SK-N-SH treated with all-trans-retinoic acid at 6 μM for 48 hours (cell line): ENCODE results near the gene MATCAP1.
A peak's percentile ranks its signal among the peaks of the same experiment; 100 is the strongest.

Experiments used
- ATAC-seq: fragments of 200-7000 bp; cut with Tn5 transposase; 3 replicates; pipeline ENCODE4 v1.9.1; 2020; ENCODE audit warnings: mild to moderate bottlenecking, moderate library complexity
- ARNTL ChIP-seq: fragments of 450-650 bp; formaldehyde crosslinking; IDR thresholded peaks from 2 replicates; pipeline ENCODE4 v1.5.0; 2020; ENCODE audit warnings: low read depth, mild to moderate bottlenecking, moderate library complexity, borderline replicate concordance
- BACH2 ChIP-seq: fragments of 250-450 bp; sonication (Bioruptor Pico); IDR thresholded peaks from 2 replicates; pipeline ENCODE4 v1.9.0; 2021; ENCODE audit warnings: mild to moderate bottlenecking, borderline replicate concordance
- CSDC2 ChIP-seq: fragments of 250-450 bp; sonication (Bioruptor Pico); IDR thresholded peaks from 2 replicates; pipeline ENCODE4 v1.5.0; 2020; ENCODE audit warnings: mild to moderate bottlenecking, moderate library complexity
- CSRNP3 ChIP-seq: fragments of 250-450 bp; sonication (Bioruptor Pico); IDR thresholded peaks from 2 replicates; pipeline ENCODE4 v1.5.1; 2021; ENCODE audit warnings: mild to moderate bottlenecking, moderate library complexity
- ESRRG ChIP-seq: fragments of 250-450 bp; sonication (Bioruptor Pico); IDR thresholded peaks from 2 replicates; pipeline ENCODE4 v1.6.1; 2021; ENCODE audit warnings: mild to moderate bottlenecking
- ISL1 ChIP-seq: fragments of 250-450 bp; sonication (Bioruptor Pico); IDR thresholded peaks from 2 replicates; pipeline ENCODE4 v2.1.2; 2022; ENCODE audit warnings: mild to moderate bottlenecking, moderate library complexity
- OSR1 ChIP-seq: fragments of 250-450 bp; sonication (Bioruptor Pico); IDR thresholded peaks from 2 replicates; pipeline ENCODE4 v1.8.0; 2022; ENCODE audit warnings: moderate library complexity, mild to moderate bottlenecking, inconsistent platforms
- PPARA ChIP-seq: fragments of 250-450 bp; sonication (Bioruptor Pico); IDR thresholded peaks from 2 replicates; pipeline ENCODE4 v1.5.0; 2020; ENCODE audit warnings: mild to moderate bottlenecking, borderline replicate concordance
- RARB ChIP-seq: fragments of 250-450 bp; sonication (Bioruptor Pico); IDR thresholded peaks from 2 replicates; pipeline ENCODE4 v1.8.0; 2021; ENCODE audit warnings: mild to moderate bottlenecking, moderate library complexity
- SNAI2 ChIP-seq: fragments of 250-450 bp; sonication (Bioruptor Pico); IDR thresholded peaks from 2 replicates; pipeline ENCODE4 v1.5.0; 2020; ENCODE audit warnings: mild to moderate bottlenecking, moderate library complexity
- TCF4 ChIP-seq: fragments of 250-450 bp; sonication (Bioruptor Pico); IDR thresholded peaks from 2 replicates; pipeline ENCODE4 v1.8.0; 2021; ENCODE audit warnings: mild to moderate bottlenecking, moderate library complexity, borderline replicate concordance
- ZC3H10 ChIP-seq: fragments of 250-450 bp; sonication (Bioruptor Pico); IDR thresholded peaks from 2 replicates; pipeline ENCODE4 v1.5.1; 2021; ENCODE audit warnings: mild to moderate bottlenecking, moderate library complexity
- ZFP3 ChIP-seq: fragments of 250-450 bp; sonication (Bioruptor Pico); IDR thresholded peaks from 2 replicates; pipeline ENCODE4 v1.5.0; 2020; ENCODE audit warnings: mild to moderate bottlenecking, moderate library complexity
- ZFP30 ChIP-seq: fragments of 450-650 bp; formaldehyde crosslinking; IDR thresholded peaks from 2 replicates; pipeline ENCODE4 v1.5.0; 2022; ENCODE audit warnings: mild to moderate bottlenecking, moderate library complexity
- ZNF565 ChIP-seq: fragments of 450-650 bp; formaldehyde crosslinking; conservative IDR thresholded peaks from 2 replicates; pipeline ENCODE4 v1.5.0; 2020; ENCODE audit warnings: low read depth, mild to moderate bottlenecking, moderate library complexity
- ZNF70 ChIP-seq: fragments of 450-650 bp; formaldehyde crosslinking; IDR thresholded peaks from 2 replicates; pipeline ENCODE4 v1.5.0; 2020; ENCODE audit warnings: mild to moderate bottlenecking, moderate library complexity
- ZNF8 ChIP-seq: fragments of 450-650 bp; formaldehyde crosslinking; IDR thresholded peaks from 2 replicates; pipeline ENCODE4 v1.5.0; 2020; ENCODE audit warnings: mild to moderate bottlenecking, moderate library complexity
- TF ChIP-seq, protein P1 (sequence below): fragments of 250-450 bp; sonication (Bioruptor Pico); IDR thresholded peaks from 2 replicates; pipeline ENCODE4 v1.5.0; 2020; ENCODE audit warnings: mild to moderate bottlenecking, moderate library complexity
- TF ChIP-seq, protein P2 (sequence below): fragments of 250-450 bp; sonication (Bioruptor Pico); IDR thresholded peaks from 2 replicates; pipeline ENCODE4 v1.5.1; 2020; ENCODE audit warnings: low read depth, mild to moderate bottlenecking, moderate library complexity
- TF ChIP-seq, protein P3 (sequence below): fragments of 250-450 bp; sonication (Bioruptor Pico); IDR thresholded peaks from 2 replicates; pipeline ENCODE4 v1.8.0; 2020; ENCODE audit warnings: mild to moderate bottlenecking, moderate library complexity, borderline replicate concordance

The MATCAP1 gene

DNA sequence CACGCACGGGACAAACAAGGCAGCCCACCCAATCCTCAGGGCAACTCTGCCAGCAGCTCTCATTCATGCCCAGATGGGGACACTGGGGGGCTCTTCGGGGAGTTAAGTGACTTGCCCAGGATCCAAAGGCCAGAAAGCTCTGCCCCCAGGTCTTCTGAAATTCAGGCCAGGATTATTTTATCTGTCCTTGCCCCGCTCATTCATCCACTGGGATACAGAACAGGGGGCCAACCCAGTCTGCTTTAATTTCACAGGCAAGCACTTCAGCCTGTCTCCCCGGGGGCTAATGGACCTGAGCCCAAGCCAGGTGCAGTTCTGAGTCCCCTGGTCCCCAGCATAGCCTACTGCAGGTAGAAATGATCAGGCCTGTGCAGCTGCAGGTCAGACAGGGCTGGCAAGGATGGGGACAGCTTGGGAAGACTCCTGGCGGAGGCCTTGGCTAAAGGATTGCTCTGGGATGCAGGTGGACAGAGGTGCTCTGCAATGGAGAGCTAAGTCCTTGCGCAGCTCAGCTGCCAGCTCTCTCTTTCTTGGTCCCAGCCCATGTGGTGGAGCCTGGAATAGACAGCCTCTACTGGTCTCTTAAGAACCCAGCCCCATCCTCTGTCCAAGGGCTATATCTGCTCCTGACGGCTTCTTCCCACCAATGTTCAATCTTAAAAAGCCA lies 32.2 kb downstream of the MATCAP1 start:
- ATAC-seq, result 0 out of 3 replicates have a peak, but pooled peaks have one; percentile 1
- TF ChIP-seq CSRNP3 (no peak), SNAI2 (CRISPR knock-in tag) (no peak), TCF4 (CRISPR knock-in tag) (no peak), ZNF565 (CRISPR knock-in tag) (no peak), RARB (CRISPR knock-in tag) (no peak), CSDC2 (CRISPR knock-in tag) (no peak), OSR1 (CRISPR knock-in tag) (no peak), ESRRG (no peak), ZC3H10 (CRISPR knock-in tag) (no peak), ZNF8 (CRISPR knock-in tag) (no peak), PPARA (CRISPR knock-in tag) (no peak), ZFP30 (CRISPR knock-in tag) (no peak), ZNF70 (CRISPR knock-in tag) (no peak), BACH2 (CRISPR knock-in tag) (no peak)
- TF ChIP-seq, protein P1, sequence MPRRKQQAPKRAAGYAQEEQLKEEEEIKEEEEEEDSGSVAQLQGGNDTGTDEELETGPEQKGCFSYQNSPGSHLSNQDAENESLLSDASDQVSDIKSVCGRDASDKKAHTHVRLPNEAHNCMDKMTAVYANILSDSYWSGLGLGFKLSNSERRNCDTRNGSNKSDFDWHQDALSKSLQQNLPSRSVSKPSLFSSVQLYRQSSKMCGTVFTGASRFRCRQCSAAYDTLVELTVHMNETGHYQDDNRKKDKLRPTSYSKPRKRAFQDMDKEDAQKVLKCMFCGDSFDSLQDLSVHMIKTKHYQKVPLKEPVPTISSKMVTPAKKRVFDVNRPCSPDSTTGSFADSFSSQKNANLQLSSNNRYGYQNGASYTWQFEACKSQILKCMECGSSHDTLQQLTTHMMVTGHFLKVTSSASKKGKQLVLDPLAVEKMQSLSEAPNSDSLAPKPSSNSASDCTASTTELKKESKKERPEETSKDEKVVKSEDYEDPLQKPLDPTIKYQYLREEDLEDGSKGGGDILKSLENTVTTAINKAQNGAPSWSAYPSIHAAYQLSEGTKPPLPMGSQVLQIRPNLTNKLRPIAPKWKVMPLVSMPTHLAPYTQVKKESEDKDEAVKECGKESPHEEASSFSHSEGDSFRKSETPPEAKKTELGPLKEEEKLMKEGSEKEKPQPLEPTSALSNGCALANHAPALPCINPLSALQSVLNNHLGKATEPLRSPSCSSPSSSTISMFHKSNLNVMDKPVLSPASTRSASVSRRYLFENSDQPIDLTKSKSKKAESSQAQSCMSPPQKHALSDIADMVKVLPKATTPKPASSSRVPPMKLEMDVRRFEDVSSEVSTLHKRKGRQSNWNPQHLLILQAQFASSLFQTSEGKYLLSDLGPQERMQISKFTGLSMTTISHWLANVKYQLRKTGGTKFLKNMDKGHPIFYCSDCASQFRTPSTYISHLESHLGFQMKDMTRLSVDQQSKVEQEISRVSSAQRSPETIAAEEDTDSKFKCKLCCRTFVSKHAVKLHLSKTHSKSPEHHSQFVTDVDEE (CRISPR knock-in tag), result no peak
- TF ChIP-seq, protein P2, sequence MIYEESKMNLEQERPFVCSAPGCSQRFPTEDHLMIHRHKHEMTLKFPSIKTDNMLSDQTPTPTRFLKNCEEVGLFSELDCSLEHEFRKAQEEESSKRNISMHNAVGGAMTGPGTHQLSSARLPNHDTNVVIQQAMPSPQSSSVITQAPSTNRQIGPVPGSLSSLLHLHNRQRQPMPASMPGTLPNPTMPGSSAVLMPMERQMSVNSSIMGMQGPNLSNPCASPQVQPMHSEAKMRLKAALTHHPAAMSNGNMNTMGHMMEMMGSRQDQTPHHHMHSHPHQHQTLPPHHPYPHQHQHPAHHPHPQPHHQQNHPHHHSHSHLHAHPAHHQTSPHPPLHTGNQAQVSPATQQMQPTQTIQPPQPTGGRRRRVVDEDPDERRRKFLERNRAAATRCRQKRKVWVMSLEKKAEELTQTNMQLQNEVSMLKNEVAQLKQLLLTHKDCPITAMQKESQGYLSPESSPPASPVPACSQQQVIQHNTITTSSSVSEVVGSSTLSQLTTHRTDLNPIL (CRISPR knock-in tag), result no peak
- TF ChIP-seq, all 23 proteins: peak for 0

GRCh38 chr16:67150833-67151396 lies 32.8 kb downstream of the MATCAP1 start, which contains the start of gene B3GNT9:
TSS of gene B3GNT9 (minus strand) at chr16:67150998. CDS start at chr16:67150485, 513 bp downstream.
- ATAC-seq, result peak; percentile 76
- TF ChIP-seq TCF4 (CRISPR knock-in tag), result peak; percentile 15; the same call in 1 of the 2 replicates
- no peak for TF ChIP-seq ARNTL (CRISPR knock-in tag)

DNA sequence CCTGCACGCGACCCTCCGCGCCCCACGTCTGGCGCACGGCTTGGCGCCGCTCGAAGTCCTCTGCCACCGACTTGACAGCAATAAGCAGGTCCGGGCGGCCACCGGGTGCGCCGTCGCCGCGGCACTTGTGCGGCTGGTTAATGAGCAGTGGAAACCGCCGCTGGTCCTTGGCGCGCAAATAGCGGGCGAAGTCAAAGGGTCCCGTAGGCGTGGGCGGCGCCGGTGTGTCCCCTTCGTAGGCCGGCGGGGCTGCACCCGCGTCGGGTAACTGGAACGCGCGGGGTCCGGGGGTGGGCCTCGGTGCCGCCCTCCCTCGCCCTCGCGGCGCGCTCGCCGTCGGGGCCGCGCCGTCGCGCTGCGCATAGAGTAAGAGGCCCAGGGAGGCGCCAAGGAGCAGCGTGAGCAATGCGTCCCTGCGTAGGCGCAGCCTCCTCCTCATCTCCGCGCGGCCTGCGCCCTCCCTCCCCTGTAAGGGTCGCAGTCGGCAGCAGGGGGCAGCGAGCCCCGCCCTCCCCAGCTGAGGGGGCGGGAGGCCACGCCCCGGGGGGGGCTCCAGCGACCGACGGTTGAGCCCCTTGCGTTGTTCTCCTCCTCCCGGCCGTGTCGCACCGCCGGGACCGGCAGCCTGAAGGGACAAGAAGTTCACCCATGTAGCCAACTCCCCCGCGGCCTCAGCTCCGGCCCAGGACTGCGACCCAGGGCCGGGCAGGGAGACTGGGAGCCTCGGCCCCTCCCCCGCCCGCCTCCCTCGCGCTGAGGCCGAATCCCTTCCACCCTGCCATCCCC lies 33.5 kb downstream of the MATCAP1 start:
- ATAC-seq, result peak; percentile 62
- TF ChIP-seq ISL1 (CRISPR knock-in tag) (no peak), CSRNP3 (no peak), ZFP3 (CRISPR knock-in tag) (0 out of 2 replicates have a peak, but pooled peaks have one; percentile 21), ZNF70 (CRISPR knock-in tag) (no peak)
- TF ChIP-seq, protein P3, sequence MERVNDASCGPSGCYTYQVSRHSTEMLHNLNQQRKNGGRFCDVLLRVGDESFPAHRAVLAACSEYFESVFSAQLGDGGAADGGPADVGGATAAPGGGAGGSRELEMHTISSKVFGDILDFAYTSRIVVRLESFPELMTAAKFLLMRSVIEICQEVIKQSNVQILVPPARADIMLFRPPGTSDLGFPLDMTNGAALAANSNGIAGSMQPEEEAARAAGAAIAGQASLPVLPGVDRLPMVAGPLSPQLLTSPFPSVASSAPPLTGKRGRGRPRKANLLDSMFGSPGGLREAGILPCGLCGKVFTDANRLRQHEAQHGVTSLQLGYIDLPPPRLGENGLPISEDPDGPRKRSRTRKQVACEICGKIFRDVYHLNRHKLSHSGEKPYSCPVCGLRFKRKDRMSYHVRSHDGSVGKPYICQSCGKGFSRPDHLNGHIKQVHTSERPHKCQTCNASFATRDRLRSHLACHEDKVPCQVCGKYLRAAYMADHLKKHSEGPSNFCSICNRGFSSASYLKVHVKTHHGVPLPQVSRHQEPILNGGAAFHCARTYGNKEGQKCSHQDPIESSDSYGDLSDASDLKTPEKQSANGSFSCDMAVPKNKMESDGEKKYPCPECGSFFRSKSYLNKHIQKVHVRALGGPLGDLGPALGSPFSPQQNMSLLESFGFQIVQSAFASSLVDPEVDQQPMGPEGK, result peak; percentile 51; the same call in 1 of the 2 replicates
- TF ChIP-seq, all 23 proteins: peak for 2
